ENCODE data around the gene PTPN7. TPM values are rescaled to one million over a fixed set of nuclear protein-coding genes. Genes with fewer than 3 reads are reported as not detected.

Gene PTPN7
- total RNA-seq, 3 donors from 2014 or later, result 5.0 to 6.3 (median 6.1) TPM

DNA sequence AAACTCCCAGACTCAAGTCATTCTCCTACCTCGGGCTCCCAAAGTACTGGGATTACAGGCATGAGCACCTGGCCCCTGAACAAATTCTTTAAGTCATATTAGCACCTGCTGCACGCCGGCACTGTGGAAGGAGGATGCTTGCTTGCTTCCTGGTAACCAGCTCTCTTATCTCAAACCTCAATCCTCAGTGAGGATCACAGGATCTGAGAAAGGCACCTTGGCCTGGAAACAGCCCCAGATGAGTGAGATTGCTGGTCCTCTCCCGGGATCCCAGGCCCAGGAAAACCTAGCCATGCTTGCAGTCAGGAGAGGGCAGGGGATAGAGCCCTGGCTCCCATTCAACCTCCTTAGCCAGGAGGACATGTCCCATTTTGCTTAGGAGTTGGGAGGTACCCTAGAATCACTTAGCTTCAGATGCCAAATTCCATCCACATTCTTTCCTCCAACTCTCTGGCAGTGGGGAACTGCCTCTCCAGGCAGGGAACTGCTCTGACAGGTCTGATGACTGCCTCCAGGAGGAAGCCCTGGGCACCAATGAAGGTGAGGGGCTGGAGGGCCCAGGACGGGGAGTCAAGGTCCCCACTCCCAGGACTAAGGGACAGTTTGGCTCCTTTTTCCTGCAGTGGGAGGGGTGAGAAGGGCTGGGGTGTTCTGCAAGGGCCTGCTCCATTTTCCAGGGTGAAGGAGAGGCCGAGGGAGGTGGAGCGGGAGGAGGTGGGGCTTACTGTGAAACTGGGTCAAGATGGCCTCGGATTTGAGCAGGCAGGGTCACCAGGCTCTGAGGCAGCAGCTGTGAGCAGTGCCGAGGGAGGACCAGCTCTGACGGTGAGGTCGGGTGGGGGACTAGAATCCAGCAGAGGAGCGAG, 28.2 kb downstream of the PTPN7 start:
- Histone ChIP-seq H3K4me1 (ENCODE audit: low read depth) (no peaks in the 10 kb centered on the region), H3K9me3 (no peaks in the 10 kb centered on the region), H3K36me3 (ENCODE audit: low read depth) (no peaks in the 10 kb centered on the region), H3K4me3 (no peak overlapping the region)
- DNase-seq (peak in 2 of 3 donors; percentile 38 to 66), ATAC-seq (peak; percentile 28)
- TF ChIP-seq, protein P1, sequence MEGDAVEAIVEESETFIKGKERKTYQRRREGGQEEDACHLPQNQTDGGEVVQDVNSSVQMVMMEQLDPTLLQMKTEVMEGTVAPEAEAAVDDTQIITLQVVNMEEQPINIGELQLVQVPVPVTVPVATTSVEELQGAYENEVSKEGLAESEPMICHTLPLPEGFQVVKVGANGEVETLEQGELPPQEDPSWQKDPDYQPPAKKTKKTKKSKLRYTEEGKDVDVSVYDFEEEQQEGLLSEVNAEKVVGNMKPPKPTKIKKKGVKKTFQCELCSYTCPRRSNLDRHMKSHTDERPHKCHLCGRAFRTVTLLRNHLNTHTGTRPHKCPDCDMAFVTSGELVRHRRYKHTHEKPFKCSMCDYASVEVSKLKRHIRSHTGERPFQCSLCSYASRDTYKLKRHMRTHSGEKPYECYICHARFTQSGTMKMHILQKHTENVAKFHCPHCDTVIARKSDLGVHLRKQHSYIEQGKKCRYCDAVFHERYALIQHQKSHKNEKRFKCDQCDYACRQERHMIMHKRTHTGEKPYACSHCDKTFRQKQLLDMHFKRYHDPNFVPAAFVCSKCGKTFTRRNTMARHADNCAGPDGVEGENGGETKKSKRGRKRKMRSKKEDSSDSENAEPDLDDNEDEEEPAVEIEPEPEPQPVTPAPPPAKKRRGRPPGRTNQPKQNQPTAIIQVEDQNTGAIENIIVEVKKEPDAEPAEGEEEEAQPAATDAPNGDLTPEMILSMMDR (IDR thresholded peaks at IDR 0.05), result no peak
- intact Hi-C loops (cut with DNase I, micrococcal nuclease), result no loop called here

DNA sequence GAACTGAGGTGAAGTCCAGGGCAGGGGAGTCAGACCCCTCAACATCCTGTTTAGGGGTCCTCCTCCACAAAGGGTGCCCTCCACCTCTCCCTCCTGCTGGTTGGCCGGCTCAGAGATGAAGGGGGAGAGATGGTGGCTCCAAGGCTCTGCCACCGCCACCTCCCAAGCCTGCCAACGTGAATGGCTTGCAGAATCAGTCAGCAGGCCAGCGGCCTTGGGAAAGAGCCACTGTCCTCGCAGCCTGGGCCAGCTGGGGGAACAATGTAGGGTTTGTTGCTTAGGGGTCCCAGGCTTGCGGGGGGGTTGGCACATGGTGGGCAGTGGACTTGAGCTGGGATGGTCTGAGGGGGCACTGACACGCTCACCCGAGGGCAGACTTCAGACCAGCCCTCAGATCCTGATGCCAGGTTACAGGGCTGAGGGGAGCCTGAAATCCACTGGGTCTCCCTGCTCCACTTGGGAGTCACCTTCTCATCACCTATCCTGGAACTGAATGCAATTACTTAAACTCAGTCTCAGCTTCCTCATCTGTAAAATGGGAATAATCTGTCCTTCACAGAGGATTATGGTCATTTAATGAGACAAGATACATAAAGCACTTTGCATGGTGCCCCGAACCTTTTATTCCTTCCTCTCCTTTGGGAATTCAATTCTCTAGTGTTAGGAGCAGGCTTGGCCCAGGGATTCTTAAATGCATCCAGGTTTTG, 29.4 kb downstream of the PTPN7 start:
- Histone ChIP-seq H3K9me3 (no peaks in the 10 kb centered on the region), H3K4me3 (no peak overlapping the region), H3K4me1 (ENCODE audit: low read depth) (no peaks in the 10 kb centered on the region), H3K36me3 (ENCODE audit: low read depth) (no peaks in the 10 kb centered on the region)
- intact Hi-C loops (cut with DNase I, micrococcal nuclease), result no loop called here
- ATAC-seq (no peak), DNase-seq (no peak)
- TF ChIP-seq, protein P1 (IDR thresholded peaks at IDR 0.05), result no peak

DNA sequence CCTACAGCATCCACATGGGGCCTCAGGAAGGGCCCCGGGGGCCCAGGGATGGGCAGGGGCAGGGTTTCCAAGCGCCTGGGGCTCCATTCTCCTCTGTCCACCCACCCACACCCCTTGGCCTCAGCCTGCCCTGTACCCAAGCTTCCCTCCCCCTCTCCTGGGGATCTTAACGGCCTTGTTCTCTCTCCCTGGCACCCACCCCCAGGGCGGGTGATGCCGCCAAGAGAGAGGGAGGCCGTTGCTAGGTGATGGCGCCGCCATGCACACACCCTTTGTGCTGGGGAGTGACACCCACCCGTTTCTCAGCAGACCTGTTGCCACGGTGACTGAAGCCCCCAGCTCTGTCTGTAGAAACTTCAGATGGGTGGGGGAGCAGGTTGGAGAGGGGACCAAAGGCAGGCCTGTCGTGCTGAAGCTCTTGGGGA, 30.1 kb downstream of the PTPN7 start:
- TF ChIP-seq, protein P1 (IDR thresholded peaks at IDR 0.05), result no peak
- no peak overlapping the region for H3K4me3 ChIP-seq
- intact Hi-C loops (cut with DNase I, micrococcal nuclease), result no loop called here
- no peaks in the 10 kb centered on the region for H3K9me3 ChIP-seq
- ATAC-seq, result no peak
- H3K4me1 ChIP-seq (ENCODE audit: low read depth), result no peaks in the 10 kb centered on the region
- no peak for DNase-seq
- H3K36me3 ChIP-seq (ENCODE audit: low read depth), result no peaks in the 10 kb centered on the region

DNA sequence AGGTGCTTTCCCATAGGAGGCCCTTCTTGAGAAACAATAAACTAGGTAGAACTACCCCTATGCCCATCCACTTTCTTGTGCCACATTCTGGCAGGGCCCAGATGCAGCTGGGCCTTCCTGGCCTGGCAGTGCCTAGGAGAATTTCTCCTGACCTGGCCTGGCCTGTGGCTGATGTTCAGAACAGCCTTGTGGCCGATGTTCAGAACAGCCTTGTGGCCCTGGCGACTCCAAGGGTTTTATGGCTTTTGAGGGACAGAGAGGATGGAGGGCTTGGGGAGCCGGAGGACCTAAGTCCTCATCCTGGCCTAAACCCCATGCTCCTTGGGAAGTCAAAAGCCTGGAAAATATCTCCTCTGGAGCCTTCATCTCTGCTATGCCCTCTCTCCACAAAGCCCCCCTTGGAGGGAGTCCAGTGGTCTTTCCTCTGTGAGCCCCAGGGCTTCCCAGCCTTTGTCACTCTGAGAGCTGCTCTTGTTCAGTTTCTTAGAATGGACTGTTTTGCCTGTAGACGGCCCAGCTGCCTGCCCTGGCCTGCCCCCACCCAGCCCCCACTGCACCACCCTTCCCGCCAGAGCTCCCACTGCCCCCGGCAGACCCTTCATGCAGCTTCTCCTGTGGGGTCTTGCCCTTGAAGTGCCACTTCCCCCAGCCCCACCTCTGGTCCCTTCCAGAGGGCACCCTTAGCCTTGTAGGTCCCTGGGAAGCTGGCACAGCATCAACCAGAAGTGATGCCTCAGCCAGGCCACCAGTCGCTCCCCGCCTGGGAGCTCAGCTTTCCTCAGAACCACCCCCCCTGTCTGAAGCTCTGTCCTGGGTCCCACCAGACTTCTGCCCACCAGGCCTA, 30.7 kb downstream of the PTPN7 start:
- intact Hi-C loops (cut with DNase I, micrococcal nuclease), result no loop called here
- H3K36me3 ChIP-seq (ENCODE audit: low read depth), result no peaks in the 10 kb centered on the region
- no peak overlapping the region for H3K4me3 ChIP-seq
- TF ChIP-seq, protein P1 (IDR thresholded peaks at IDR 0.05), result no peak
- no peaks in the 10 kb centered on the region for H3K4me1 ChIP-seq (ENCODE audit: low read depth)
- ATAC-seq, result no peak
- no peaks in the 10 kb centered on the region for H3K9me3 ChIP-seq
- DNase-seq, result no peak

DNA sequence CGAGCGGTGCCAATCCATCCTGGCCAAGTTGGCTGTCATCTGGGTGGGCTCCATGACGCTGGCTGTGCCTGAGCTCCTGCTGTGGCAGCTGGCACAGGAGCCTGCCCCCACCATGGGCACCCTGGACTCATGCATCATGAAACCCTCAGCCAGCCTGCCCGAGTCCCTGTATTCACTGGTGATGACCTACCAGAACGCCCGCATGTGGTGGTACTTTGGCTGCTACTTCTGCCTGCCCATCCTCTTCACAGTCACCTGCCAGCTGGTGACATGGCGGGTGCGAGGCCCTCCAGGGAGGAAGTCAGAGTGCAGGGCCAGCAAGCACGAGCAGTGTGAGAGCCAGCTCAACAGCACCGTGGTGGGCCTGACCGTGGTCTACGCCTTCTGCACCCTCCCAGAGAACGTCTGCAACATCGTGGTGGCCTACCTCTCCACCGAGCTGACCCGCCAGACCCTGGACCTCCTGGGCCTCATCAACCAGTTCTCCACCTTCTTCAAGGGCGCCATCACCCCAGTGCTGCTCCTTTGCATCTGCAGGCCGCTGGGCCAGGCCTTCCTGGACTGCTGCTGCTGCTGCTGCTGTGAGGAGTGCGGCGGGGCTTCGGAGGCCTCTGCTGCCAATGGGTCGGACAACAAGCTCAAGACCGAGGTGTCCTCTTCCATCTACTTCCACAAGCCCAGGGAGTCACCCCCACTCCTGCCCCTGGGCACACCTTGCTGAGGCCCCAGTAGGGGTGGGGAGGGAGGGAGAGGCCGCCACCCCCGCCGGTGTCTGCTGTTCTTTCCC, 32.4 kb downstream of the PTPN7 start:
- TF ChIP-seq, protein P1 (IDR thresholded peaks at IDR 0.05), result no peak
- no peaks in the 10 kb centered on the region for H3K36me3 ChIP-seq (ENCODE audit: low read depth)
- no peaks in the 10 kb centered on the region for H3K4me1 ChIP-seq (ENCODE audit: low read depth)
- DNase-seq, result no peak
- intact Hi-C loops (cut with DNase I, micrococcal nuclease), result no loop called here
- ATAC-seq, result no peak
- no peaks in the 10 kb centered on the region for H3K9me3 ChIP-seq
- no peak overlapping the region for H3K4me3 ChIP-seq
